NCI-H1417 (cell line): Measurements from ENCODE around the gene NUP210.

ENCODE experiments used
- DNase-seq, 3 experiments: peaks; one replicate each; lab custom pipeline; 2025; lab: John Stamatoyannopoulos, UW

NUP210 gene

GRCh38 chr3:13375464-13375863 lies 44.7 kb downstream of the NUP210 start:
- DNase-seq, result no peak

- no peak for DNase-seq
Measured at GRCh38 chr3:13373975-13374586, 46.0 kb downstream of the NUP210 start.

GRCh38 chr3:13372656-13373055 lies 47.5 kb downstream of the NUP210 start:
- DNase-seq, result no peak

GRCh38 chr3:13372126-13372525 lies 48.0 kb downstream of the NUP210 start:
- DNase-seq, result no peak

GRCh38 chr3:13371100-13372075 lies 48.7 kb downstream of the NUP210 start:
- DNase-seq, result no peak

- DNase-seq, result no peak
Measured at GRCh38 chr3:13370609-13371008, 49.5 kb downstream of the NUP210 start.

- DNase-seq, result no peak
Measured at GRCh38 chr3:13370055-13370454, 50.1 kb downstream of the NUP210 start.

GRCh38 chr3:13368834-13369233 lies 51.3 kb downstream of the NUP210 start:
- DNase-seq, result no peak

GRCh38 chr3:13367728-13368127 lies 52.4 kb downstream of the NUP210 start:
- no peak for DNase-seq

GRCh38 chr3:13365390-13366379 lies 54.4 kb downstream of the NUP210 start:
- DNase-seq, result no peak

GRCh38 chr3:13364602-13365271 lies 55.4 kb downstream of the NUP210 start:
- DNase-seq, result no peak

GRCh38 chr3:13362551-13362950 lies 57.6 kb downstream of the NUP210 start:
- no peak for DNase-seq

- no peak for DNase-seq
Measured at GRCh38 chr3:13359916-13360315, 60.2 kb downstream of the NUP210 start.

- DNase-seq, result no peak
Measured at GRCh38 chr3:13358643-13359042, 61.5 kb downstream of the NUP210 start.

GRCh38 chr3:13358051-13358450 lies 62.1 kb downstream of the NUP210 start:
- DNase-seq, result no peak

- no peak for DNase-seq
Measured at GRCh38 chr3:13357074-13357473, 63.0 kb downstream of the NUP210 start.

- no peak for DNase-seq
Measured at GRCh38 chr3:13353936-13354542, 66.1 kb downstream of the NUP210 start.

GRCh38 chr3:13353506-13353905 lies 66.6 kb downstream of the NUP210 start:
- DNase-seq, result no peak

- DNase-seq, result no peak
Measured at GRCh38 chr3:13352621-13353131, 67.4 kb downstream of the NUP210 start.

GRCh38 chr3:13349823-13350222 lies 70.3 kb downstream of the NUP210 start:
- DNase-seq, result no peak
